GM12891 (cell line): Measurements from ENCODE around the gene FGF14.

Experiments used
- POLR2A ChIP-seq: IDR thresholded peaks from 2 replicates; pipeline ENCODE4 v1.6.1; 2011; ENCODE audit warnings: low read depth, low read length, control low read depth
- POLR2AphosphoS5 ChIP-seq: IDR thresholded peaks from 2 replicates; pipeline ENCODE4 v1.6.1; 2011; ENCODE audit warnings: low read depth, low read length, control low read depth
- TAF1 ChIP-seq: IDR thresholded peaks from 2 replicates; pipeline ENCODE4 v1.6.1; 2011; ENCODE audit warnings: low read depth, low read length, control low read depth

- no peak for TF ChIP-seq TAF1
- no peak for TF ChIP-seq POLR2A
- no peak for TF ChIP-seq POLR2AphosphoS5
Observed at GRCh38 chr13:101746513-101746912, 655.3 kb downstream of the FGF14 start.
